OCI-LY3 (cell line): Measurements from ENCODE around the gene VPS13A.

ENCODE experiments used
- CTCF ChIP-seq: fragments of 200-600, 300-600 bp; sonication (generic); IDR thresholded peaks from 2 replicates; pipeline ENCODE4 v1.5.1; 2014; ENCODE audit warnings: antibody characterized with exemption, low read length, low read depth
- EZH2phosphoT487 ChIP-seq: fragments of 200-600 bp; shearing (Covaris generic); IDR thresholded peaks from 2 replicates; pipeline ENCODE4 v1.6.1; 2018; ENCODE audit warnings: antibody characterized with exemption, mixed run types, low read depth

- TF ChIP-seq CTCF (no peak), EZH2phosphoT487 (no peak)
Observed at GRCh38 chr9:77162366-77162765, 15.0 kb upstream of the VPS13A start.
